Prostate gland (tissue), 2 donors: ENCODE measurements around the gene CENPX. TPM values are rescaled to one million over a fixed set of nuclear protein-coding genes. Genes with fewer than 3 reads are reported as not detected.
A peak's percentile ranks its signal among the peaks of the same experiment; 100 is the strongest.

Experiments
- DNase-seq: peaks from one replicate; pipeline ENCODE4 v3.0.0-alpha.2; 2019; ENCODE audit warnings: low spot score
- H3K27ac ChIP-seq, 2 donors: fragments of 200-600 bp; sonication (generic); 2 replicates each; pipeline ENCODE4 v1.5.1; 2017 to 2019
- H3K27me3 ChIP-seq: fragments of 200-600 bp; sonication (generic); replicated peaks from 2 replicates; pipeline ENCODE4 v1.5.1; 2019; ENCODE audit not compliant: insufficient read depth
- H3K36me3 ChIP-seq, 2 donors: fragments of 200-600 bp; sonication (generic); 1 replicate in 1 of 2; 2 replicates in 1 of 2; pipeline versions ENCODE4 v1.5.1 to v1.8.1; 2017 to 2019
- H3K4me1 ChIP-seq: fragments of 200-600 bp; sonication (generic); replicated peaks from 2 replicates; pipeline ENCODE4 v1.5.1; 2019
- H3K4me3 ChIP-seq, 2 donors: fragments of 200-600 bp; sonication (generic); 2 replicates each; pipeline ENCODE4 v1.5.1; 2017 to 2019
- H3K9me3 ChIP-seq: fragments of 200-600 bp; sonication (generic); 2 replicates; pipeline ENCODE4 v1.5.1; 2017
- CTCF ChIP-seq, 4 experiments: fragments of 200-600 bp in 2 of 4; fragments of 450-650 bp in 2 of 4; sonication (generic) in 2 of 4; IDR thresholded peaks; 1 replicate in 3 of 4; 2 replicates in 1 of 4; pipeline ENCODE4 v1.5.1; 2016 to 2019; ENCODE audit warnings: antibody characterized with exemption in 4 of 4, mild to moderate bottlenecking in 2 of 4, moderate library complexity in 2 of 4
- POLR2A ChIP-seq: fragments of 450-650 bp; IDR thresholded peaks from one replicate; pipeline ENCODE4 v1.6.1; 2016; ENCODE audit warnings: antibody characterized with exemption, mild to moderate bottlenecking
- POLR2AphosphoS5 ChIP-seq: sonication (generic); formaldehyde crosslinking; IDR thresholded peaks from one replicate; pipeline ENCODE4 v1.6.1; 2017; ENCODE audit warnings: antibody characterized with exemption
- WGBS: methylation state at CpG from one replicate; pipeline ENCODE4 v1.1.5; 2018; 5-methylcytosine and 5-hydroxymethylcytosine counted together
- intact Hi-C: fragments of 100-400 bp; cut with DNase I; formaldehyde crosslinking; loops from one replicate; pipeline ENCODE4 v1.14.2; 2022
- total RNA-seq, 2 donors: library from RNA; depleted of rRNA; stranded (reverse); fragments of >200 nt; gene quantifications; one replicate each; pipeline ENCODE4 v1.1.0, GENCODE V29; 2016

The CENPX gene
- total RNA-seq, 2 donors from 2014 or later: 84.9 to 263 TPM

DNA sequence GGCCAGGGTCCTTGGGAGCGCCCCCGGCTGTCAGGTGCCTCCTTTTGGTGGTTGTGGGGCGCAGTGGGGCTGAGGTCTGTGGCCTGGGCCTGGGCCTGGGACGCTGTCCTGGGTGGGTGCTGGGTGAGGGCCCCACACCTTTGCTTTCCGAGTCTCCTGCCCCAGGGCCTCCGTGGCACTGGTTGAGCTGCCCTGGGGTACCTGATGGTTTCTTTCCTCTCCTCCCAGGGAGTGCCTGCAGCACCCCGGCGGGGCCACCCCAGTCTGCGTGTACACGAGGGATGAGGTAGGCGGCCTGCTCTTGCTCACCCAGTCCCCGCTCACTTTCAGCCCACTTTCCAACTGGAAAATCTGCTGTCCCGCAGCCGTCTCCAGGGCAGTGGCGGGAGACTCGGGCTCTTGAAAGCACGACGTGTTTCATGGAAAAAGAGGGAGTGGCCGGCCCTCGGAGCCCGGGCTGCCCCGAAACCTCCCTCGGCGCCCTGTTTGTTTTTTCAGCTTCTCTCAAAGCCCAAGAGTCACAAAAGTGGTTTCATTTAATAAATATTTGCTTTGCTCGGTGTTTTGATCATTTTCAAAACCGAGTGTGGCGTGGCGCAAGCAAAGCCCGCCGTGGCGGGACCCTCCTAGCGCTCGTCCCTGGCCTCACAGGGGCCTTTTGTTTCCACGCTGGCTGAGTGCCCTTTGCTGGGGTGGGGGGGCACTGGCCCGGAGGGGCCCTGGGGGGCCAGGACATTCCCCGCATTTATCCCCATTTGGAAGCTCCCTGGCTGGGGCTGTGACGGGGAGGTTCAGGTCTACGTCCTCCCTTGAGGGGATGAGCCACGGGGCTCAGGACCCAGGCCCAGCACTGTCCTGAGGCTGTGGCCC is 27.9 kb downstream of the CENPX start:
- Histone ChIP-seq H3K27ac (no peak overlapping the region), H3K36me3 (no peaks in the 10 kb centered on the region), H3K4me1 (peaks cover 14% of the 10 kb centered on the region), H3K9me3 (no peaks in the 10 kb centered on the region), H3K27me3 (no peaks in the 10 kb centered on the region), H3K4me3 (no peak overlapping the region)
- intact Hi-C loops: no loop called here
- 71% methylated on average over 39 of the region's 39 CpGs for WGBS
- TF ChIP-seq POLR2A: no peak
- no peak for TF ChIP-seq CTCF (IDR thresholded peaks at IDR 0.05)
- TF ChIP-seq POLR2AphosphoS5: no peak
- no peak for DNase-seq

GRCh38 chr17:81993729-81994592 is 28.7 kb downstream of the CENPX start:
- TF ChIP-seq POLR2A (no peak), CTCF (IDR thresholded peaks at IDR 0.05) (no peak), POLR2AphosphoS5 (no peak)
- Histone ChIP-seq H3K9me3 (no peaks in the 10 kb centered on the region), H3K4me3 (no peak overlapping the region), H3K27ac (no peak overlapping the region), H3K27me3 (no peaks in the 10 kb centered on the region), H3K36me3 (no peaks in the 10 kb centered on the region), H3K4me1 (peaks cover 14% of the 10 kb centered on the region)
- DNase-seq: no peak
- WGBS: 94% methylated on average over 29 of the region's 37 CpGs
- intact Hi-C loops: no loop called here

DNA sequence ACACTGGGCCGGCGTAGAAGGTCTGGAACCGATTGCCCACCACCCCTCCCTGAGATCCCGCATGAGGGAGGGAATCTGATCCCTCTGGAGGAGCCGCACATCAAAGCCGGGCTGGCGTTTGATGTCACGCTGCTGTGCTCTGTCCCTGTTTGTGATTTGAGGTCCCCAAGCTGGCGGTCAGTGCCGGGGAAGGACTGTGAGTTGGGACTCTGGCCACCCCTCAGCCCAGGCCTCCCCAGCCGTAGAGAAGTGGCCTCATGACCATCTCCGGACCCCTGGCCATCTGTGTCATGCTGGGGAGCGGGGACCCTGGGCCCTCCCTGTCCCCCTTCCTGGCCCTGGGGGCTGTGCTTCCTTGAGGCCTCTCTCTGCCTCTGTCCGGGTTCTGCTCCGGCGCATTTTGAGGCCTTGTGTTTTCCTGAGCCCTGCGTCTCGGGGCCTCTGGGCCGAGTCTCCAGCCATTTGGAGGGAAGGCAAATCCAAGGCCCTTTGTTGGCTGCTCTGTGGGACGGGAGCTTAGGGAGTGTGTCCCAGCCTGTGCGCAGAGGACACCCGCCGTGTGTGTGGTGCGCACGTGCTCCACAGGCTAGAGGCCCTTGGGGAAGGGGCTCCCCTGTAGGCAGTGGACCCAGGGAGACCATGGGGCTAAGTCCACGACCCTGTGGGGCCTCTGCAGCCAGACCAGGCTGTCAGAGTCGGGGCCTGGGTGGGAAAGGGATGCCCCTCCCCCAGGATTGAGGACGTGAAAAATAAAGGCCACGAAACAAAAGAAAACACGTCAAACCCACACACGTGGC is 30.2 kb downstream of the CENPX start:
- TF ChIP-seq POLR2AphosphoS5 (no peak), CTCF (IDR thresholded peaks at IDR 0.05) (no peak), POLR2A (no peak)
- H3K4me3 ChIP-seq: no peak overlapping the region
- no peaks in the 10 kb centered on the region for H3K27me3 ChIP-seq
- DNase-seq: no peak
- H3K27ac ChIP-seq: peak overlapping the region; percentile 42 to 51
- WGBS: 54% methylated on average over 25 of the region's 31 CpGs
- intact Hi-C loops: no loop called here
- no peaks in the 10 kb centered on the region for H3K9me3 ChIP-seq
- no peaks in the 10 kb centered on the region for H3K36me3 ChIP-seq
- H3K4me1 ChIP-seq: peaks cover 14% of the 10 kb centered on the region

GRCh38 chr17:81991684-81992305 is 30.9 kb downstream of the CENPX start:
- Histone ChIP-seq H3K27me3 (no peaks in the 10 kb centered on the region), H3K27ac (peak overlapping the region; percentile 42 to 51), H3K4me1 (peaks cover 14% of the 10 kb centered on the region), H3K36me3 (no peaks in the 10 kb centered on the region), H3K4me3 (no peak overlapping the region), H3K9me3 (no peaks in the 10 kb centered on the region)
- peak; percentile 87 for DNase-seq
- intact Hi-C loops: no loop called here
- TF ChIP-seq CTCF (IDR thresholded peaks at IDR 0.05) (peak in 1 of 4 experiments; percentile 28), POLR2AphosphoS5 (peak; percentile 84), POLR2A (peak; percentile 68)
- WGBS: 20% methylated on average over 31 of the region's 31 CpGs
